Measurements from ENCODE around the gene HACE1.

Gene HACE1

DNA sequence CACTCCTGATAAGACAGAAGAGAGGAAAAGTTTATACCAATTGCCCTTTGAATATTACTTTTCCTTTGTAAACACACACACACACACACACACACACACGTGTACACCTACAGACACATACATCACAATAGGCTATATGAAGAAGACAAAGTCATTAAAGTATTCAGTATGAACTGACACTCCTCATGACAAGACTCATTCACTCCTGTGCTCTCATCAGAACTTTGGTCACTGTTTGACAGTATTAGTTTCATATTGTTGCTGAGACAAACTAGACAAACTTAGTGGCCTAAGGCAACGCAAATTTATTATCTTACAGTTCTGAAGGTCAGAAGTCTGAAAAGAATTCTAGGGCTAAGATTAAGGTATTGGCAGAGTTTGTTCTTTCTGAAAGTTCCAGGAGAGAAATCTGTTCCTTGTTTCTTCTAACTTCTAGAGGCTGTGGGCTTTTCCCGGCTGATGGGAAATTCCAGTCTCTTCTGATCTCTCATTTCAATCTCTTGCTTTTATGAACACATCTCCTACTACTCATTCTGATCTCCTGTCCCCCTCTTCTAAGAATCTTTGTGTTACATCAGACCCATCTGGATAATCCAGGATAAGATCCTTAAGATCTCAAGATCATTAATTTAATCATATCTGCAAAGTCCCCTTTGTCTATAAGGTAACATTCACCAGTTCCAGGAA, 171.3 kb downstream of the HACE1 start:
- ATAC-seq, result no peak
- TF ChIP-seq ZNF565 (CRISPR knock-in tag; conservative IDR thresholded peaks at IDR 0.05; ENCODE audit: low read depth) (no peak), ARNTL (CRISPR knock-in tag; IDR thresholded peaks at IDR 0.05; ENCODE audit: borderline replicate concordance, low read depth) (no peak), ZNF8 (CRISPR knock-in tag; IDR thresholded peaks at IDR 0.05) (no peak), SNAI2 (CRISPR knock-in tag; IDR thresholded peaks at IDR 0.05) (no peak), ZFP3 (CRISPR knock-in tag; IDR thresholded peaks at IDR 0.05) (no peak), GLIS3 (CRISPR knock-in tag; IDR thresholded peaks at IDR 0.05) (no peak), ISL1 (CRISPR knock-in tag; IDR thresholded peaks at IDR 0.05) (no peak), ZNF70 (CRISPR knock-in tag; IDR thresholded peaks at IDR 0.05) (no peak), TOX (CRISPR knock-in tag; IDR thresholded peaks at IDR 0.05; ENCODE audit: borderline replicate concordance) (no peak), PPARA (CRISPR knock-in tag; IDR thresholded peaks at IDR 0.05; ENCODE audit: borderline replicate concordance) (no peak)
- TF ChIP-seq, protein P1, sequence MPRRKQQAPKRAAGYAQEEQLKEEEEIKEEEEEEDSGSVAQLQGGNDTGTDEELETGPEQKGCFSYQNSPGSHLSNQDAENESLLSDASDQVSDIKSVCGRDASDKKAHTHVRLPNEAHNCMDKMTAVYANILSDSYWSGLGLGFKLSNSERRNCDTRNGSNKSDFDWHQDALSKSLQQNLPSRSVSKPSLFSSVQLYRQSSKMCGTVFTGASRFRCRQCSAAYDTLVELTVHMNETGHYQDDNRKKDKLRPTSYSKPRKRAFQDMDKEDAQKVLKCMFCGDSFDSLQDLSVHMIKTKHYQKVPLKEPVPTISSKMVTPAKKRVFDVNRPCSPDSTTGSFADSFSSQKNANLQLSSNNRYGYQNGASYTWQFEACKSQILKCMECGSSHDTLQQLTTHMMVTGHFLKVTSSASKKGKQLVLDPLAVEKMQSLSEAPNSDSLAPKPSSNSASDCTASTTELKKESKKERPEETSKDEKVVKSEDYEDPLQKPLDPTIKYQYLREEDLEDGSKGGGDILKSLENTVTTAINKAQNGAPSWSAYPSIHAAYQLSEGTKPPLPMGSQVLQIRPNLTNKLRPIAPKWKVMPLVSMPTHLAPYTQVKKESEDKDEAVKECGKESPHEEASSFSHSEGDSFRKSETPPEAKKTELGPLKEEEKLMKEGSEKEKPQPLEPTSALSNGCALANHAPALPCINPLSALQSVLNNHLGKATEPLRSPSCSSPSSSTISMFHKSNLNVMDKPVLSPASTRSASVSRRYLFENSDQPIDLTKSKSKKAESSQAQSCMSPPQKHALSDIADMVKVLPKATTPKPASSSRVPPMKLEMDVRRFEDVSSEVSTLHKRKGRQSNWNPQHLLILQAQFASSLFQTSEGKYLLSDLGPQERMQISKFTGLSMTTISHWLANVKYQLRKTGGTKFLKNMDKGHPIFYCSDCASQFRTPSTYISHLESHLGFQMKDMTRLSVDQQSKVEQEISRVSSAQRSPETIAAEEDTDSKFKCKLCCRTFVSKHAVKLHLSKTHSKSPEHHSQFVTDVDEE (CRISPR knock-in tag; IDR thresholded peaks at IDR 0.05), result no peak
- TF ChIP-seq, protein P2, sequence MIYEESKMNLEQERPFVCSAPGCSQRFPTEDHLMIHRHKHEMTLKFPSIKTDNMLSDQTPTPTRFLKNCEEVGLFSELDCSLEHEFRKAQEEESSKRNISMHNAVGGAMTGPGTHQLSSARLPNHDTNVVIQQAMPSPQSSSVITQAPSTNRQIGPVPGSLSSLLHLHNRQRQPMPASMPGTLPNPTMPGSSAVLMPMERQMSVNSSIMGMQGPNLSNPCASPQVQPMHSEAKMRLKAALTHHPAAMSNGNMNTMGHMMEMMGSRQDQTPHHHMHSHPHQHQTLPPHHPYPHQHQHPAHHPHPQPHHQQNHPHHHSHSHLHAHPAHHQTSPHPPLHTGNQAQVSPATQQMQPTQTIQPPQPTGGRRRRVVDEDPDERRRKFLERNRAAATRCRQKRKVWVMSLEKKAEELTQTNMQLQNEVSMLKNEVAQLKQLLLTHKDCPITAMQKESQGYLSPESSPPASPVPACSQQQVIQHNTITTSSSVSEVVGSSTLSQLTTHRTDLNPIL (CRISPR knock-in tag; IDR thresholded peaks at IDR 0.05; ENCODE audit: low read depth), result no peak
- TF ChIP-seq, protein P3, sequence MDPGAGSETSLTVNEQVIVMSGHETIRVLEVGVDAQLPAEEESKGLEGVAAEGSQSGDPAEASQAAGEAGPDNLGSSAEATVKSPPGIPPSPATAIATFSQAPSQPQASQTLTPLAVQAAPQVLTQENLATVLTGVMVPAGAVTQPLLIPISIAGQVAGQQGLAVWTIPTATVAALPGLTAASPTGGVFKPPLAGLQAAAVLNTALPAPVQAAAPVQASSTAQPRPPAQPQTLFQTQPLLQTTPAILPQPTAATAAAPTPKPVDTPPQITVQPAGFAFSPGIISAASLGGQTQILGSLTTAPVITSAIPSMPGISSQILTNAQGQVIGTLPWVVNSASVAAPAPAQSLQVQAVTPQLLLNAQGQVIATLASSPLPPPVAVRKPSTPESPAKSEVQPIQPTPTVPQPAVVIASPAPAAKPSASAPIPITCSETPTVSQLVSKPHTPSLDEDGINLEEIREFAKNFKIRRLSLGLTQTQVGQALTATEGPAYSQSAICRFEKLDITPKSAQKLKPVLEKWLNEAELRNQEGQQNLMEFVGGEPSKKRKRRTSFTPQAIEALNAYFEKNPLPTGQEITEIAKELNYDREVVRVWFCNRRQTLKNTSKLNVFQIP (CRISPR knock-in tag; IDR thresholded peaks at IDR 0.05; ENCODE audit: borderline replicate concordance, low read depth), result no peak

DNA sequence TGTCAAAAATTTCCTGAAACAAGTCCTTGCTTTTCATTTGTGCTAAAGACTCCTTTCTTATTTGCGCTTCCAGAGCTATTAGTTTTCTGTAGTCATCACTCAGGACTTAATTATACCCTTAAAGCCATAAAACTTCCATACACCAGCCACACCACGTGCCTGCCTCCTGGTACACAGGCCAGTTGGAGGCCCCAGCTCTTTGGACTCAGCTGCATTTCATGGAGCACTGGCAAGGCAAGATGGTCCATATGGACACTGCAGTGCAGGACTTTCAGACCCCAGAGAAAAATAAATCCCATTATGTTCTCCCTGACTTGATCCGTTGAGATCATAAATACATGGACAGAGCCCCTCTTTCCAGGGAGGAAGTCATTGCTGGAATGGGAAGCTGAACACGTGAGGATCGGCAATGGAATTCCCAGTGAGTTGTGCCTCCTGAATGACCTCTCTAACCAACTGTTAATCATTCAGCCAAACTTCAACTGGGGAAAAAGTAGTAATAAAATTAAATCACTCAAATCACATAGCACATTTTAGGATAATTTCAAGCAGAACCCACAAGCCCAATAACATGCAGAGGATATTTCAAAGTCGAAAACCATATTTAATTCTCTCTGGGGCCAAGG, 173.1 kb downstream of the HACE1 start:
- ATAC-seq, result no peak
- TF ChIP-seq ISL1 (CRISPR knock-in tag; IDR thresholded peaks at IDR 0.05), result no peak
- TF ChIP-seq TOX (CRISPR knock-in tag; IDR thresholded peaks at IDR 0.05; ENCODE audit: borderline replicate concordance), result no peak
- TF ChIP-seq GLIS3 (CRISPR knock-in tag; IDR thresholded peaks at IDR 0.05), result no peak
- TF ChIP-seq ZNF70 (CRISPR knock-in tag; IDR thresholded peaks at IDR 0.05), result no peak
- no peak for TF ChIP-seq PPARA (CRISPR knock-in tag; IDR thresholded peaks at IDR 0.05; ENCODE audit: borderline replicate concordance)
- TF ChIP-seq CSDC2 (CRISPR knock-in tag; IDR thresholded peaks at IDR 0.05), result no peak
- no peak for TF ChIP-seq ESRRG (CRISPR knock-in tag; IDR thresholded peaks at IDR 0.05)
- TF ChIP-seq ARNTL (CRISPR knock-in tag; IDR thresholded peaks at IDR 0.05; ENCODE audit: borderline replicate concordance, low read depth), result no peak
- no peak for TF ChIP-seq ZNF8 (CRISPR knock-in tag; IDR thresholded peaks at IDR 0.05)
- no peak for TF ChIP-seq RARB (CRISPR knock-in tag; IDR thresholded peaks at IDR 0.05)
- TF ChIP-seq, protein P4, sequence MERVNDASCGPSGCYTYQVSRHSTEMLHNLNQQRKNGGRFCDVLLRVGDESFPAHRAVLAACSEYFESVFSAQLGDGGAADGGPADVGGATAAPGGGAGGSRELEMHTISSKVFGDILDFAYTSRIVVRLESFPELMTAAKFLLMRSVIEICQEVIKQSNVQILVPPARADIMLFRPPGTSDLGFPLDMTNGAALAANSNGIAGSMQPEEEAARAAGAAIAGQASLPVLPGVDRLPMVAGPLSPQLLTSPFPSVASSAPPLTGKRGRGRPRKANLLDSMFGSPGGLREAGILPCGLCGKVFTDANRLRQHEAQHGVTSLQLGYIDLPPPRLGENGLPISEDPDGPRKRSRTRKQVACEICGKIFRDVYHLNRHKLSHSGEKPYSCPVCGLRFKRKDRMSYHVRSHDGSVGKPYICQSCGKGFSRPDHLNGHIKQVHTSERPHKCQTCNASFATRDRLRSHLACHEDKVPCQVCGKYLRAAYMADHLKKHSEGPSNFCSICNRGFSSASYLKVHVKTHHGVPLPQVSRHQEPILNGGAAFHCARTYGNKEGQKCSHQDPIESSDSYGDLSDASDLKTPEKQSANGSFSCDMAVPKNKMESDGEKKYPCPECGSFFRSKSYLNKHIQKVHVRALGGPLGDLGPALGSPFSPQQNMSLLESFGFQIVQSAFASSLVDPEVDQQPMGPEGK (CRISPR knock-in tag; IDR thresholded peaks at IDR 0.05; ENCODE audit: borderline replicate concordance), result no peak
- TF ChIP-seq ZFP30 (CRISPR knock-in tag; IDR thresholded peaks at IDR 0.05), result no peak

DNA sequence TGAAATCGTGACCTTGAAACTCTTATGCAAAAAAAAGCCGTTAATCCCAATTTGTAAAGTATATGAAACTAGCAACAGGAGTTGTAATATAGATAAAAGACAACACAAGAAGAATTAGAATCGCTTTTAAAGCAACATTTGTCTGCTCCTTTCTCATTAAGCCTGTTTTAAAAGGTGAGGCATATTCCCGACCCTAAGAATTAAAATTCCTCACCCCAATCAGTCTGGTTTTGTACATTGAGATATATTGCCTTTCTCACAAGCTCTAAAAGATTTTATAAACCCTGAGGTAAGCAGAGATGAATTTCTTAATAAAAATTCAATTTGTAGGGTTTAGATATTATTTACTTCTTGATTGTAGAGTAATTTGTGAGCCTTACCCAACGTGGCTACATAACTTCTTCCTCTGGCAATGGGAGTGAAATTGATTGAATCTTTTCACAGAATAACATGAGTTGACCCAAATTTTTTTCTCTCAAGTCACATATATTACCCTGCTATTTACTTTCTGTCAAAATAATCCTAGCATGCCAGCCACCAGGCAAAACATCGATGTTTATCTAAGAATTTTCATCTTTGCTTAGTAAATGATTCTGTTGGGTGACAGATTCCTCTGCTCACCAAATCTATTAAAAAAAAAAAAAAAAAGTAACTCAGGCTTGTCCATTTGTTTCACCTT, 173.7 kb downstream of the HACE1 start:
- no peak for ATAC-seq

More for the DNA sequence above, 173.7 kb downstream of the HACE1 start:
- TF ChIP-seq, protein P4 (CRISPR knock-in tag; IDR thresholded peaks at IDR 0.05; ENCODE audit: borderline replicate concordance), result no peak
- no peak for TF ChIP-seq ZNF8 (CRISPR knock-in tag; IDR thresholded peaks at IDR 0.05)

All from SK-N-SH treated with all-trans-retinoic acid at 6 μM for 48 hours (cell line).